Measurements from ENCODE around the gene EVC2.

Gene EVC2

GRCh38 chr4:5568336-5568735, 140.0 kb downstream of the EVC2 start:
- H3K79me2 ChIP-seq = no peaks in the 10 kb centered on the region
- no peaks in the 10 kb centered on the region for H3K36me3 ChIP-seq (ENCODE audit: control insufficient read depth, insufficient read depth, low read length)
- no peak overlapping the region for H3K27ac ChIP-seq
- no peak overlapping the region for H3K4me3 ChIP-seq (ENCODE audit: low read depth, low read length)
- H3K27me3 ChIP-seq (ENCODE audit: control insufficient read depth, insufficient read depth, low read length) = no peaks in the 10 kb centered on the region
- no peaks in the 10 kb centered on the region for H3K4me1 ChIP-seq
- no peak for TF ChIP-seq CTCF (IDR thresholded peaks at IDR 0.05)
- no peak overlapping the region for H3K4me2 ChIP-seq (ENCODE audit: low read length)
- H3K9ac ChIP-seq = no peak overlapping the region
- H2AFZ ChIP-seq = no peak overlapping the region
- H3K9me3 ChIP-seq (ENCODE audit: control insufficient read depth, low read length) = no peaks in the 10 kb centered on the region

GRCh38 chr4:5566991-5567390, 141.4 kb downstream of the EVC2 start:
- Histone ChIP-seq H3K79me2 (no peaks in the 10 kb centered on the region), H3K9ac (no peak overlapping the region), H2AFZ (no peak overlapping the region), H3K4me2 (ENCODE audit: low read length) (no peak overlapping the region), H3K36me3 (ENCODE audit: control insufficient read depth, insufficient read depth, low read length) (no peaks in the 10 kb centered on the region), H3K27me3 (ENCODE audit: control insufficient read depth, insufficient read depth, low read length) (no peaks in the 10 kb centered on the region), H3K4me3 (ENCODE audit: low read depth, low read length) (no peak overlapping the region), H3K4me1 (no peaks in the 10 kb centered on the region), H3K27ac (no peak overlapping the region), H3K9me3 (ENCODE audit: control insufficient read depth, low read length) (no peaks in the 10 kb centered on the region)
- no peak for TF ChIP-seq CTCF (IDR thresholded peaks at IDR 0.05)

DNA sequence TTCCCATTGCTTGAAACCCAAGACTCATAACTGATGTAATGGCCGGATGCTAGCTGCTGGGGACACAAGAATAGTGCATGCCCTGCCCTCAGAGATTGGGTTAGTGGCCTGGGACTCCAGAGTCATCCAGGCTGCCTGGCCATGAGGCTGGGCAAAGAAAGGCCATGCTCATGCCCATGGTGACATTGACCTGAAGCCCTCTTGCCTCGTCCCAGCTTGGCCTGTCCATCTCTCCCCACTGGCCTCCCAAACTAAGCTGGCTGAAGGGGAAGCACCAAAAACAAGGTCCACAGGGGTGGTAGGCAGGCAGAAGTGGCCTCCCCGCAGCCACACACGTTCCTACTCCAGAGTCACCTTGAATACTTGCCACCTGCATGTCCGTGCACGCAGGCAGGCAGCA, 141.8 kb downstream of the EVC2 start:
- Histone ChIP-seq H3K4me3 (ENCODE audit: low read depth, low read length) (no peak overlapping the region), H3K27me3 (ENCODE audit: control insufficient read depth, insufficient read depth, low read length) (no peaks in the 10 kb centered on the region), H3K9me3 (ENCODE audit: control insufficient read depth, low read length) (no peaks in the 10 kb centered on the region), H3K36me3 (ENCODE audit: control insufficient read depth, insufficient read depth, low read length) (no peaks in the 10 kb centered on the region), H3K4me2 (ENCODE audit: low read length) (no peak overlapping the region), H3K27ac (no peak overlapping the region), H3K4me1 (no peaks in the 10 kb centered on the region), H3K79me2 (no peaks in the 10 kb centered on the region), H2AFZ (no peak overlapping the region), H3K9ac (no peak overlapping the region)
- TF ChIP-seq CTCF (IDR thresholded peaks at IDR 0.05) = no peak

DNA sequence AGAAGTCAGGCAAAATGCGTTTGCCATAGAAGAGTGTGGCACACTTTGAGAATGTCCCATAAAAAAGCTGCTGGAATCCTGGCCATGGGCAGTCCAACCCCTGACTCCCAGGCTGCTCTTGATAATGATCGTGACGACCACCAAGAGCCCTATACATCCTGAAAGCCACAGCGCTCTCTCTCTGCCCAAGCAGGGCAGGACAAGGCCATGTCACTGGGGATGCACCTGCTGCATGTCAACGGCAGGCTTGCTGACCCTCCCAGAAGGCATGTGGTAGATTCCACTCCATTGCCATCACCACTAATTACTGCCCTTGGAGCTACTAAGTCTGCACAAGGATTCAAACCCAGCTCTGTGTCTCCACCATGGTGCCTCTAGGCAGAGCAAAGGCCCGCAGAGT, 144.5 kb downstream of the EVC2 start:
- no peaks in the 10 kb centered on the region for H3K4me1 ChIP-seq
- no peaks in the 10 kb centered on the region for H3K36me3 ChIP-seq (ENCODE audit: control insufficient read depth, insufficient read depth, low read length)
- no peak overlapping the region for H3K4me3 ChIP-seq (ENCODE audit: low read depth, low read length)
- no peak overlapping the region for H3K9ac ChIP-seq
- no peaks in the 10 kb centered on the region for H3K9me3 ChIP-seq (ENCODE audit: control insufficient read depth, low read length)
- H3K79me2 ChIP-seq = no peaks in the 10 kb centered on the region
- H2AFZ ChIP-seq = no peak overlapping the region
- H3K27me3 ChIP-seq (ENCODE audit: control insufficient read depth, insufficient read depth, low read length) = no peaks in the 10 kb centered on the region
- no peak overlapping the region for H3K4me2 ChIP-seq (ENCODE audit: low read length)
- TF ChIP-seq CTCF (IDR thresholded peaks at IDR 0.05) = no peak
- H3K27ac ChIP-seq = no peak overlapping the region

- Histone ChIP-seq H3K9me3 (ENCODE audit: control insufficient read depth, low read length) (peaks cover under 1% of the 10 kb centered on the region), H2AFZ (no peak overlapping the region), H3K36me3 (ENCODE audit: control insufficient read depth, insufficient read depth, low read length) (no peaks in the 10 kb centered on the region), H3K4me2 (ENCODE audit: low read length) (no peak overlapping the region), H3K27me3 (ENCODE audit: control insufficient read depth, insufficient read depth, low read length) (no peaks in the 10 kb centered on the region), H3K4me3 (ENCODE audit: low read depth, low read length) (no peak overlapping the region), H3K27ac (no peak overlapping the region), H3K4me1 (no peaks in the 10 kb centered on the region), H3K9ac (no peak overlapping the region), H3K79me2 (no peaks in the 10 kb centered on the region)
- TF ChIP-seq CTCF (IDR thresholded peaks at IDR 0.05) = no peak
Measured at GRCh38 chr4:5562476-5562875, 145.9 kb downstream of the EVC2 start.

All from parathyroid adenoma (tissue), 2 donors.